ENCODE data around the gene SLC25A13.

GRCh38 chr7:96253441-96253840 is 68.5 kb downstream of the SLC25A13 start:
- TF ChIP-seq CTCF (conservative IDR thresholded peaks at IDR 0.05; ENCODE audit: low read depth, low read length) (no peak), POLR2A (IDR thresholded peaks at IDR 0.05; ENCODE audit: low read depth, low read length) (no peak), RFX5 (IDR thresholded peaks at IDR 0.05; ENCODE audit: low read depth, low read length) (no peak)

Data from IMR-90 (cell line).